ENCODE data around the gene ARMC5.

- TF ChIP-seq POLR2AphosphoS5 (IDR thresholded peaks at IDR 0.05; ENCODE audit: borderline replicate concordance, low read depth, low read length) (no peak), EZH2 (IDR thresholded peaks at IDR 0.05) (no peak), FOXP2 (optimal IDR thresholded peaks at IDR 0.05; ENCODE audit: control extremely low read depth, extremely low read length, insufficient read depth) (no peak)
These were observed 39.2 kb downstream of the ARMC5 start for GRCh38 chr16:31498493-31498892.

Data from SK-N-MC (cell line).